Prostate gland (tissue), 2 donors: ENCODE results near the gene DNAH10. TPM values are rescaled to one million over a fixed set of nuclear protein-coding genes. Genes with fewer than 3 reads are reported as not detected.
A peak's percentile ranks its signal among the peaks of the same experiment; 100 is the strongest.

Experiments used
- DNase-seq: peaks from one replicate; pipeline ENCODE4 v3.0.0-alpha.2; 2019; ENCODE audit warnings: low spot score
- H3K27ac ChIP-seq, 2 donors: fragments of 200-600 bp; sonication (generic); 2 replicates each; pipeline ENCODE4 v1.5.1; 2017 to 2019
- H3K27me3 ChIP-seq: fragments of 200-600 bp; sonication (generic); replicated peaks from 2 replicates; pipeline ENCODE4 v1.5.1; 2019; ENCODE audit not compliant: insufficient read depth
- H3K36me3 ChIP-seq, 2 donors: fragments of 200-600 bp; sonication (generic); 1 replicate in 1 of 2; 2 replicates in 1 of 2; pipeline versions ENCODE4 v1.5.1 to v1.8.1; 2017 to 2019
- H3K4me1 ChIP-seq: fragments of 200-600 bp; sonication (generic); replicated peaks from 2 replicates; pipeline ENCODE4 v1.5.1; 2019
- H3K4me3 ChIP-seq, 2 donors: fragments of 200-600 bp; sonication (generic); 2 replicates each; pipeline ENCODE4 v1.5.1; 2017 to 2019
- H3K9me3 ChIP-seq: fragments of 200-600 bp; sonication (generic); 2 replicates; pipeline ENCODE4 v1.5.1; 2017
- CTCF ChIP-seq, 4 experiments: fragments of 200-600 bp in 2 of 4; fragments of 450-650 bp in 2 of 4; sonication (generic) in 2 of 4; IDR thresholded peaks; 1 replicate in 3 of 4; 2 replicates in 1 of 4; pipeline ENCODE4 v1.5.1; 2016 to 2019; ENCODE audit warnings: antibody characterized with exemption in 4 of 4, mild to moderate bottlenecking in 2 of 4, moderate library complexity in 2 of 4
- POLR2A ChIP-seq: fragments of 450-650 bp; IDR thresholded peaks from one replicate; pipeline ENCODE4 v1.6.1; 2016; ENCODE audit warnings: antibody characterized with exemption, mild to moderate bottlenecking
- POLR2AphosphoS5 ChIP-seq: sonication (generic); formaldehyde crosslinking; IDR thresholded peaks from one replicate; pipeline ENCODE4 v1.6.1; 2017; ENCODE audit warnings: antibody characterized with exemption
- WGBS: methylation state at CpG from one replicate; pipeline ENCODE4 v1.1.5; 2018; 5-methylcytosine and 5-hydroxymethylcytosine counted together
- intact Hi-C: fragments of 100-400 bp; cut with DNase I; formaldehyde crosslinking; loops from one replicate; pipeline ENCODE4 v1.14.2; 2022
- total RNA-seq, 2 donors: library from RNA; depleted of rRNA; stranded (reverse); fragments of >200 nt; gene quantifications; one replicate each; pipeline ENCODE4 v1.1.0, GENCODE V29; 2016

DNAH10 gene
- total RNA-seq, 2 donors from 2014 or later = 0.68 to 7.9 TPM

- no peak for TF ChIP-seq POLR2A
- no peak for TF ChIP-seq POLR2AphosphoS5
- no peak for TF ChIP-seq CTCF (IDR thresholded peaks at IDR 0.05)
- WGBS = 88% methylated on average over 7 of the region's 7 CpGs
- H3K36me3 ChIP-seq = no peaks in the 10 kb centered on the region
- intact Hi-C loops = no loop called here
- no peaks in the 10 kb centered on the region for H3K9me3 ChIP-seq
- H3K4me1 ChIP-seq = peaks cover 2% of the 10 kb centered on the region
- no peak overlapping the region for H3K4me3 ChIP-seq
- DNase-seq = no peak
- H3K27me3 ChIP-seq = no peaks in the 10 kb centered on the region
- H3K27ac ChIP-seq = no peak overlapping the region
These were observed 214.2 kb downstream of the DNAH10 start for GRCh38 chr12:123976227-123976826.

GRCh38 chr12:123979566-123979965 lies 217.5 kb downstream of the DNAH10 start:
- Histone ChIP-seq H3K4me3 (no peak overlapping the region), H3K4me1 (no peaks in the 10 kb centered on the region), H3K9me3 (no peaks in the 10 kb centered on the region), H3K27me3 (no peaks in the 10 kb centered on the region), H3K36me3 (no peaks in the 10 kb centered on the region), H3K27ac (no peak overlapping the region)
- 90% methylated on average over 6 of the region's 6 CpGs for WGBS
- intact Hi-C loops = no loop called here
- DNase-seq = no peak
- TF ChIP-seq CTCF (IDR thresholded peaks at IDR 0.05) (no peak), POLR2AphosphoS5 (no peak), POLR2A (no peak)

DNA sequence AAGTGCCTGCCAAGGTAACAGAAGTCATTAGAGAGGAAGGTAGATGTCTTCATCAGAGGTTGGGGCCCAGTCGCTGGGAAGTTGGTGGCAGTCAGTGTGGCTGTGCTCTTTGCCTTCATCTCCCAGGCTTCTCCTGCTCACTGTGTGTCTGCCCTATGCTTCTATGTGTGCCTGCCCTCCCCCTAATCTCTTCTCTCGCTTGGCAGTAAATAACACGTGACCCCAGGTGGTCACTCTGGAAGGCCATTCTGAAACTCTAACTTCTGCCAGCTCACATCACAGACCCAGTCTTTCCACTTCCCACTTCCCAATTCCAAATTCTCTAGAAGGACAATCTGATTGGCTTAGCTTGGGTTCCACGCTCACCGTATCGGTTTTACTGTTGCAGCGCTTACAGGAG lies 220.2 kb downstream of the DNAH10 start:
- Histone ChIP-seq H3K36me3 (no peaks in the 10 kb centered on the region), H3K4me3 (no peak overlapping the region), H3K4me1 (no peaks in the 10 kb centered on the region), H3K27ac (no peak overlapping the region), H3K9me3 (no peaks in the 10 kb centered on the region), H3K27me3 (no peaks in the 10 kb centered on the region)
- intact Hi-C loops = loop anchor here (5.0 kb wide), 1 partner anchor 75 kb away; no protein-coding TSS in a partner anchor
- WGBS = 85% methylated on average over 7 of the region's 7 CpGs
- no peak for TF ChIP-seq POLR2AphosphoS5
- no peak for TF ChIP-seq CTCF (IDR thresholded peaks at IDR 0.05)
- no peak for TF ChIP-seq POLR2A
- DNase-seq = no peak

GRCh38 chr12:123983822-123984485 lies 221.9 kb downstream of the DNAH10 start:
- H3K36me3 ChIP-seq = no peaks in the 10 kb centered on the region
- no peak overlapping the region for H3K27ac ChIP-seq
- no peak overlapping the region for H3K4me3 ChIP-seq
- H3K4me1 ChIP-seq = no peaks in the 10 kb centered on the region
- intact Hi-C loops = loop anchor here (5.0 kb wide), 1 partner anchor 77 kb away; no protein-coding TSS in a partner anchor
- peak; percentile 27 for DNase-seq
- WGBS = 49% methylated on average over 7 of the region's 7 CpGs
- no peak for TF ChIP-seq POLR2AphosphoS5
- TF ChIP-seq CTCF (IDR thresholded peaks at IDR 0.05) = peak in 3 of 4 experiments; percentile 51 to 57 (median 52)
- no peaks in the 10 kb centered on the region for H3K9me3 ChIP-seq
- H3K27me3 ChIP-seq = no peaks in the 10 kb centered on the region

DNA sequence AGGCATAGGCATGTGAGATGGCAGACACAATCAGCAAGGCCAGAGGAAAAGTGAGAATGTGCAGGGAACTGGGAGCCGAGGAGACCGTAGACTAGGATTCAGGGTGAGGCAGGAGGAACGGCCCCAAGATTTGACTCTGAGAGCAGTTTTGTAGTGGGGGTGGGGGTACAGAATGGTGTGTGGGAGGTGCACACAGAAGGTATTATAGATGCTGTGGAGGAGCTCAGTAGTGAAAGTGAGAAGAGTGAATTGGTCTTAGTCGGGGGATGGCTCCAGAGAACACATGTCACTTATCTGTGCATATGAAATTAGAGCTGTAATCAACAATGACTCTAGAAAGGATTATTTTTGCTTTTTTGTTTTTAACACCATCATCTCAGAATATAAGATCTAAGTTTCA lies 222.8 kb downstream of the DNAH10 start:
- no peaks in the 10 kb centered on the region for H3K4me1 ChIP-seq
- DNase-seq = no peak
- no peaks in the 10 kb centered on the region for H3K36me3 ChIP-seq
- no peaks in the 10 kb centered on the region for H3K27me3 ChIP-seq
- 79% methylated on average over 4 of the region's 4 CpGs for WGBS
- H3K27ac ChIP-seq = no peak overlapping the region
- H3K4me3 ChIP-seq = no peak overlapping the region
- intact Hi-C loops = loop anchor here (5.0 kb wide), 1 partner anchor 78 kb away; no protein-coding TSS in a partner anchor
- H3K9me3 ChIP-seq = no peaks in the 10 kb centered on the region
- no peak for TF ChIP-seq POLR2AphosphoS5
- TF ChIP-seq POLR2A = no peak
- no peak for TF ChIP-seq CTCF (IDR thresholded peaks at IDR 0.05)
